GM12892 (cell line): ENCODE data around the gene MAP1LC3B.

ENCODE experiments used
- POLR2A ChIP-seq: IDR thresholded peaks from 2 replicates; pipeline ENCODE4 v1.6.1; 2011; ENCODE audit warnings: low read depth, low read length, control low read depth
- POLR2AphosphoS5 ChIP-seq: IDR thresholded peaks from 2 replicates; pipeline ENCODE4 v1.6.1; 2011; ENCODE audit warnings: low read depth, low read length, control low read depth
- TAF1 ChIP-seq: IDR thresholded peaks from 2 replicates; pipeline ENCODE4 v1.6.1; 2011; ENCODE audit warnings: low read depth, mild to moderate bottlenecking, control low read depth, low read length, borderline replicate concordance

GRCh38 chr16:87353613-87354012, 38.5 kb upstream of the MAP1LC3B start:
- TF ChIP-seq POLR2A (no peak), TAF1 (no peak), POLR2AphosphoS5 (no peak)
